A549 treated with dexamethasone at 1 μM for 4 hours (cell line): ENCODE results near the gene ZNF761. TPM values are rescaled to one million over a fixed set of nuclear protein-coding genes. Genes with fewer than 3 reads are reported as not detected.

ENCODE experiments used
- total RNA-seq: library from RNA; stranded (reverse); fragments of 200-300 nt; extraction: Qiagen RNA extraction; gene quantifications from 5 replicates; pipeline ENCODE4 v1.2.3, GENCODE V29; 2022

Gene ZNF761
- total RNA-seq: 6.9 to 8.6 TPM (median 7.6 TPM) in 5 replicates

GRCh38 chr19:53431399-53432087 lies at the start of gene ZNF761:
Gene ZNF761, plus strand, starts transcription at chr19:53431984. Its CDS starts 15,285 bp downstream, at chr19:53447269.

GRCh38 chr19:53394974-53395839 lies 36.6 kb upstream of the ZNF761 start, which contains the start of gene ZNF765:
Gene ZNF765, plus strand, starts transcription at chr19:53395149. Its CDS starts 2,867 bp downstream, at chr19:53398016.

GRCh38 chr19:53467485-53468262 lies 35.9 kb downstream of the ZNF761 start, which contains the start of gene ZNF813:
Gene ZNF813, plus strand, starts transcription at chr19:53467733. Its CDS starts 16,090 bp downstream, at chr19:53483823.

Other genes with a start within 250 kb of the ZNF761 start
- not detected in 5 replicates for gene ZNF665, start 238.6 kb upstream of the ZNF761 start, total RNA-seq
- gene ZNF677, start 177.1 kb upstream of the ZNF761 start, total RNA-seq: not detected in 5 replicates
- not detected in 5 replicates for gene VN1R2, start 173.7 kb upstream of the ZNF761 start, total RNA-seq
- gene VN1R4, start 164.3 kb upstream of the ZNF761 start, total RNA-seq: not detected in 5 replicates
- gene ZNF845, start 98.2 kb upstream of the ZNF761 start, total RNA-seq: 3.4 to 4.8 TPM (median 4.5 TPM) in 5 replicates
- gene ZNF525, start 66.3 kb upstream of the ZNF761 start, total RNA-seq: 0.19 to 0.40 TPM (median 0.29 TPM) in 5 replicates
- 3.7 to 5.1 TPM (median 4.7 TPM) in 5 replicates for gene ZNF765, start 36.8 kb upstream of the ZNF761 start, total RNA-seq
- 0.15 to 0.45 TPM (median 0.22 TPM) in 5 replicates for gene ZNF813, start 35.7 kb downstream of the ZNF761 start, total RNA-seq
- 9.9 to 12.6 TPM (median 11.6 TPM) in 5 replicates for gene ZNF331, start 106.2 kb downstream of the ZNF761 start, total RNA-seq
- gene DPRX, start 200.0 kb downstream of the ZNF761 start, total RNA-seq: not detected in 5 replicates